OCI-LY1 (cell line): ENCODE measurements around the gene NHSL2.
A peak's percentile ranks its signal among the peaks of the same experiment; 100 is the strongest.

Source experiments
- H2AFZ ChIP-seq: fragments of 200-600 bp; sonication (generic), shearing (Covaris generic); 2 replicates; pipeline ENCODE4 v1.6.0; 2014; ENCODE audit warnings: antibody characterized with exemption, mild to moderate bottlenecking, low read length
- H3F3A ChIP-seq: fragments of 200-600 bp; sonication (generic), shearing (Covaris generic); 2 replicates; pipeline ENCODE4 v1.6.0; 2014; ENCODE audit warnings: mild to moderate bottlenecking, antibody characterized with exemption, low read length, moderate library complexity; ENCODE audit not compliant: insufficient read depth
- H3K27ac ChIP-seq: fragments of 200-600 bp; sonication (generic); 2 replicates; pipeline ENCODE4 v1.5.1; 2014; ENCODE audit warnings: low read length, mixed run types, mild to moderate bottlenecking, low read depth; ENCODE audit not compliant: poor library complexity, severe bottlenecking
- H3K27me3 ChIP-seq: fragments of 200-600 bp; sonication (generic); 2 replicates; pipeline ENCODE4 v1.6.0; 2014; ENCODE audit warnings: antibody characterized with exemption, mild to moderate bottlenecking, low read length, moderate library complexity; ENCODE audit not compliant: insufficient read depth
- H3K36me3 ChIP-seq: fragments of 200-600 bp; sonication (generic); 2 replicates; pipeline ENCODE4 v1.6.1; 2014; ENCODE audit warnings: mild to moderate bottlenecking, antibody characterized with exemption, low read length, moderate library complexity, mixed read lengths; ENCODE audit not compliant: insufficient read depth
- H3K4me1 ChIP-seq: fragments of 200-600 bp; sonication (generic); 2 replicates; pipeline ENCODE4 v1.5.1; 2014; ENCODE audit warnings: mild to moderate bottlenecking, low read length, moderate library complexity; ENCODE audit not compliant: insufficient read depth, severe bottlenecking
- H3K4me2 ChIP-seq: fragments of 200-600 bp; sonication (generic), shearing (Covaris generic); 2 replicates; pipeline ENCODE4 v1.6.1; 2014; ENCODE audit warnings: low read length
- H3K4me3 ChIP-seq: fragments of 200-600 bp; sonication (generic); 2 replicates; pipeline ENCODE4 v1.5.1; 2014; ENCODE audit warnings: low read length, low read depth, mild to moderate bottlenecking, mixed read lengths; ENCODE audit not compliant: poor library complexity, severe bottlenecking
- H3K79me2 ChIP-seq: fragments of 200-600 bp; shearing (Covaris generic); 2 replicates; pipeline ENCODE4 v1.6.1; 2016; ENCODE audit warnings: mixed run types, low read length, mixed read lengths; ENCODE audit not compliant: insufficient read depth
- H3K9ac ChIP-seq: fragments of 200-600 bp; sonication (generic), shearing (Covaris generic); 2 replicates; pipeline ENCODE4 v1.6.1; 2014; ENCODE audit warnings: mild to moderate bottlenecking, low read length, mixed read lengths
- H3K9me2 ChIP-seq: fragments of 200-600 bp; sonication (generic), shearing (Covaris generic); 2 replicates; pipeline ENCODE4 v1.6.1; 2014; ENCODE audit warnings: low read depth, mild to moderate bottlenecking, low read length, mixed read lengths
- H3K9me3 ChIP-seq: fragments of 200-600 bp; shearing (Covaris generic); 2 replicates; pipeline ENCODE4 v1.6.1; 2014; ENCODE audit warnings: low read length, mixed read lengths
- H4K20me1 ChIP-seq: fragments of 200-600 bp; sonication (generic), shearing (Covaris generic); 2 replicates; pipeline ENCODE4 v1.6.0; 2016; ENCODE audit warnings: mild to moderate bottlenecking, low read length; ENCODE audit not compliant: insufficient read depth
- EZH2 ChIP-seq: fragments of 200-600 bp; sonication (generic), shearing (Covaris generic); IDR thresholded peaks from 2 replicates; pipeline ENCODE4 v1.8.0; 2017; ENCODE audit warnings: borderline replicate concordance, mixed run types, mild to moderate bottlenecking, antibody characterized with exemption, low read length, moderate library complexity, mixed read lengths
- TF ChIP-seq, protein P1 (sequence below): fragments of 200-600 bp; sonication (generic), shearing (Covaris generic); IDR thresholded peaks from 2 replicates; pipeline ENCODE4 v1.5.1; 2017; ENCODE audit warnings: mild to moderate bottlenecking, antibody characterized with exemption, low read length, moderate library complexity, mixed read lengths

The NHSL2 gene

DNA sequence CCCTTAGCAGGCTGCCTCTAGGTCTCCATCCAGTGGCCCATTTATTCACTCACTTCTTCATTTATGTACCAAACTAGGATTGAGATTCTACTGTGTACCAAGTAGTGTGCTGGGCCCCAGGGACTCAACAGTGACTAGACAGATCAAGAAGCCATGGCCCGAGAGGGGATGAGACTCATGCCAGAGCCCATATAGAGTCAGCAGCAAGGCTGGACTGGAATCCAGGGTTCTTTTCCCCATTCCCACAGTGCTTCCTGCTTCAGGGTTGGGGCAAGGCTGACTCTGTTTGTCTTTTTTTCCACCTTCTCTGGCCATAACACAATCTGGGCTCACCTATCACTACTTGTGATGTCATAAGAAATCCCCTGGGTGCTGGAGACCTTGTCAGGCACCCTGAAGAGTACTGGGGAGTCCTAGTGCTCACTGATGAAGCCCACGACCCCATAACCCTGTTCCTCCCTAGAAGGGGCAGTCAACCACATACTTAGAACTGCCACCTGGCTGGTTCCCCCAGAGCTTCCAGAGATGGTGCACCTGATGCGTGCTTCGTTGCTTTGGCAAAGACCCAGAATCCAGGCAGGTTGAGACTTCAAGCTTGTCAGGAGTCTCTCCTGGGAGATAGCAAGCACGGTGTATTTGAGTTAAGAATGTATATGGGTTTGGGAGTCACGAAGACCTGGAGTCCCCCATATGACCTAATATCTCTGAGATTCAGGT, 214.8 kb downstream of the NHSL2 start:
- Histone ChIP-seq H2AFZ (no peak overlapping the region), H3K79me2 (no peaks in the 10 kb centered on the region), H3K4me2 (no peak overlapping the region), H3K9ac (no peak overlapping the region), H3K9me3 (no peaks in the 10 kb centered on the region), H3K4me3 (no peak overlapping the region), H3K27ac (no peak overlapping the region), H4K20me1 (no peaks in the 10 kb centered on the region), H3F3A (no peaks in the 10 kb centered on the region), H3K4me1 (no peaks in the 10 kb centered on the region), H3K27me3 (no peaks in the 10 kb centered on the region), H3K36me3 (no peaks in the 10 kb centered on the region), H3K9me2 (no peaks in the 10 kb centered on the region)
- TF ChIP-seq, protein P1, sequence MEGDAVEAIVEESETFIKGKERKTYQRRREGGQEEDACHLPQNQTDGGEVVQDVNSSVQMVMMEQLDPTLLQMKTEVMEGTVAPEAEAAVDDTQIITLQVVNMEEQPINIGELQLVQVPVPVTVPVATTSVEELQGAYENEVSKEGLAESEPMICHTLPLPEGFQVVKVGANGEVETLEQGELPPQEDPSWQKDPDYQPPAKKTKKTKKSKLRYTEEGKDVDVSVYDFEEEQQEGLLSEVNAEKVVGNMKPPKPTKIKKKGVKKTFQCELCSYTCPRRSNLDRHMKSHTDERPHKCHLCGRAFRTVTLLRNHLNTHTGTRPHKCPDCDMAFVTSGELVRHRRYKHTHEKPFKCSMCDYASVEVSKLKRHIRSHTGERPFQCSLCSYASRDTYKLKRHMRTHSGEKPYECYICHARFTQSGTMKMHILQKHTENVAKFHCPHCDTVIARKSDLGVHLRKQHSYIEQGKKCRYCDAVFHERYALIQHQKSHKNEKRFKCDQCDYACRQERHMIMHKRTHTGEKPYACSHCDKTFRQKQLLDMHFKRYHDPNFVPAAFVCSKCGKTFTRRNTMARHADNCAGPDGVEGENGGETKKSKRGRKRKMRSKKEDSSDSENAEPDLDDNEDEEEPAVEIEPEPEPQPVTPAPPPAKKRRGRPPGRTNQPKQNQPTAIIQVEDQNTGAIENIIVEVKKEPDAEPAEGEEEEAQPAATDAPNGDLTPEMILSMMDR, result no peak
- TF ChIP-seq EZH2, result no peak

DNA sequence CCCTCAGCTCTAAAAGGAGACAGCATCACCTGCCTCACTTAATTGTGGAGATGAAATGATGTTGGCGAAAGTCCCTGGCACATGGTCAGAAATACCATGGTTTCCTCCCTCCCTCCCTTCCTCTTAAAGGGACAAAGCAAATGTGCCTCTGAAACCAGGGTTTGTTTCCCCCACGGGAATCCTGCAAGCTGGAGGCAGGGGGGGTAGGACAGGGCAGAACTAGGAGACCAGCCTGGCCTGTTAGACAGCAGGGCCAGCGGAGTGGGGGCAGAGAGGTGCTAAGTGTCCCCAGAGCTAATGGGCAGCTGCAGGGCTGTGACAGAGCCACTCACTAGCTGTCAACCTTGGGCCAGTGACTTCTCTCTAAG, 215.4 kb downstream of the NHSL2 start:
- TF ChIP-seq EZH2, result no peak
- TF ChIP-seq, protein P1, result no peak
- H3K36me3 ChIP-seq, result no peaks in the 10 kb centered on the region
- H3K9me3 ChIP-seq, result no peaks in the 10 kb centered on the region
- no peak overlapping the region for H3K27ac ChIP-seq
- H2AFZ ChIP-seq, result no peak overlapping the region
- H3K9ac ChIP-seq, result no peak overlapping the region
- H3K79me2 ChIP-seq, result no peaks in the 10 kb centered on the region
- H3K4me2 ChIP-seq, result no peak overlapping the region
- H4K20me1 ChIP-seq, result no peaks in the 10 kb centered on the region
- H3K9me2 ChIP-seq, result no peaks in the 10 kb centered on the region
- no peaks in the 10 kb centered on the region for H3K4me1 ChIP-seq
- H3K4me3 ChIP-seq, result no peak overlapping the region
- no peaks in the 10 kb centered on the region for H3F3A ChIP-seq
- no peaks in the 10 kb centered on the region for H3K27me3 ChIP-seq

DNA sequence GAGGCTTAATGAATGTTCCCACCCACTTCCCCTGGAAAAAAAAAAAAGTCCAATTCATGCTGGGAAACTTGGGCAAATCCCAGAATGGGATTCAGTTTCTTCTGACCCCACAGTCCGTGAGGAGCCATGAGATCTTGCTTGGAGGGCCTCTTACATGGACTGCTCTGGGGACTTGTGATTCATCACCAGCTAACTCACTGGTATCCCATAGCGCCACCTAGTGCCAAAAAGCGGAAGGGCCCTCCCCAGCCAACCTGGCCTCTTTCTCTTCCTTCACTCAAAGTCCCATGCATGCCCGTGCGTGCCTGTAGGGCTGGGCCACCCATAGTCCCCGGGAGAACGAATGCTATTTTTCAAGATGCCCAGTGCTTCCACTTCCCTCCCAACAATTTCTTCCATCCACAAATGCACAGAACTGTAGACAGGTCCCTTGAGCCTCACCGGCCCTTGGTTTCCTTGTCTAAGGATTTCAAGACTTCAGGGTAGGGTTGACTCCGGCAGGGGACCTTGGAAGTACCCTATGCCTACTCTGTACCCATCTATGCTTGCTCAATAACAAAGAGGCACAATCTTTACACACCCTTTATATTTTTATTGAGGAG, 216.0 kb downstream of the NHSL2 start:
- no peak overlapping the region for H3K9ac ChIP-seq

More for the DNA sequence above, 216.0 kb downstream of the NHSL2 start:
- H3K9me3 ChIP-seq, result no peaks in the 10 kb centered on the region
- H3K27ac ChIP-seq, result no peak overlapping the region
- no peak overlapping the region for H3K4me2 ChIP-seq
- TF ChIP-seq, protein P1, result peak; percentile 57
- TF ChIP-seq EZH2, result no peak
- no peaks in the 10 kb centered on the region for H3K36me3 ChIP-seq
- no peaks in the 10 kb centered on the region for H3K9me2 ChIP-seq
- no peak overlapping the region for H2AFZ ChIP-seq
- no peaks in the 10 kb centered on the region for H3K4me1 ChIP-seq
- H3K27me3 ChIP-seq, result no peaks in the 10 kb centered on the region
- no peaks in the 10 kb centered on the region for H3F3A ChIP-seq
- H3K79me2 ChIP-seq, result no peaks in the 10 kb centered on the region
- no peak overlapping the region for H3K4me3 ChIP-seq
- no peaks in the 10 kb centered on the region for H4K20me1 ChIP-seq
